D341Med (cell line): ENCODE measurements around the gene WDR59.
"Not testable (repeated sequence)": the region's sequence is repeated elsewhere in the genome, so short reads cannot be mapped to it uniquely, and the experiment has no call there.

Experiments used
- DNase-seq: peaks from one replicate; pipeline ENCODE4 v3.0.0; 2012; ENCODE audit warnings: low spot score

Gene WDR59

DNA sequence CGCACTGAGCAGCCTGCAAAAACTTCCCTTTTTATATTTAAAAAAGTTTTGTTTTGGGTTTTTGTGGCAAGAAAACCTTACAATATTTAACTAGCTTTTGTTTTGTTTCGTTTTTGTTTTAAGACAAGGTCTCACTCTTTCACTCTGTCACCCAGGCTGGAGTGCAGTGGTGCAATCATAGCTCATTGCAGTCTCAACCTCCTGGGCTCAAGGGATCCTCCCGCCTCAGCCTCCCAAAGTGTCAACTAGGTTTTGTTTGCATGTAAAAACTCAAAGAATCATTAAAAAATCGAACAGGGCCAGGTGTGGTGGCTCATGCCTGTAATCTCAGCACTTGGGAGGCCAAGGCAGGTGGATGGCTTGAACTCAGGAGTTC is 132.4 kb downstream of the WDR59 start:
- DNase-seq, result no peak

DNA sequence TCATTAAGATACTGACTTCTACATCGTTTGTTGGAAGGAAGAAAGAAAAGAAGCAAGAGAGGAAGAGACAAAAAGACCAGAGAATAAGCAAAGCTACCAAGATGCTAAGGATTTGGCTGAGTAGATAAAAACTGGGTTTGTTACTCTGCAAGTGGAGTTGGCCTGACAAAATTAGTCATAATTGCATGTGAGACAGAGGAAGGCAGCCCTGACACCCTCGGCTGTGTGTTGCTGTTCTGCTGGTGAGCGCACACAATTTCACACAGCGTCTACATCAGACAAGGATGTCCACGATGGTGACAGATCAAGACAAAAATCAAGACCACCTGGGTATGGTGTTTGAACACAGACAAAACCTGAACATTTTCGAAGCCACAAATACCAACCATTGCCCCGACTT is 134.9 kb downstream of the WDR59 start:
- no peak for DNase-seq

GRCh38 chr16:74847202-74847601 is 137.7 kb downstream of the WDR59 start:
- no peak for DNase-seq

DNA sequence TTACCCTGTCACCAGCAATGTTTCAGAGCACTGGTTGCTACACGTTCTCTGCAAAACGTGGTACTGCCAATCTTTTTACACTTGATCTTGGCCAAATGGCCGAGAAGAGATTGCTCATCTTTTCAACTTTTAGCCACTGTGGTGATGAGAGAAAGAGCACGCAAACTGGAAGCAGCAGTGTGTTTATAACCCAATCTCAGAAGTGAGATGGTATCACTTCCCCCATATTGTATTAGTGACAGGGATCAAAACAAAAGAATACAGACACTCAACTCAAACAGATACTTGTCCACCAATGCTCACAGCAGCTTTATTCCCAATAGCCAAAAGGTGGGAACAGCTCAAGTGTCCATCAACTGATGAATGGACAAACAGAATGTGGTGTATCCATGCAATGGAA is 138.2 kb downstream of the WDR59 start:
- DNase-seq, result no peak

GRCh38 chr16:74844041-74844980 is 140.6 kb downstream of the WDR59 start:
- DNase-seq, result no peak

DNA sequence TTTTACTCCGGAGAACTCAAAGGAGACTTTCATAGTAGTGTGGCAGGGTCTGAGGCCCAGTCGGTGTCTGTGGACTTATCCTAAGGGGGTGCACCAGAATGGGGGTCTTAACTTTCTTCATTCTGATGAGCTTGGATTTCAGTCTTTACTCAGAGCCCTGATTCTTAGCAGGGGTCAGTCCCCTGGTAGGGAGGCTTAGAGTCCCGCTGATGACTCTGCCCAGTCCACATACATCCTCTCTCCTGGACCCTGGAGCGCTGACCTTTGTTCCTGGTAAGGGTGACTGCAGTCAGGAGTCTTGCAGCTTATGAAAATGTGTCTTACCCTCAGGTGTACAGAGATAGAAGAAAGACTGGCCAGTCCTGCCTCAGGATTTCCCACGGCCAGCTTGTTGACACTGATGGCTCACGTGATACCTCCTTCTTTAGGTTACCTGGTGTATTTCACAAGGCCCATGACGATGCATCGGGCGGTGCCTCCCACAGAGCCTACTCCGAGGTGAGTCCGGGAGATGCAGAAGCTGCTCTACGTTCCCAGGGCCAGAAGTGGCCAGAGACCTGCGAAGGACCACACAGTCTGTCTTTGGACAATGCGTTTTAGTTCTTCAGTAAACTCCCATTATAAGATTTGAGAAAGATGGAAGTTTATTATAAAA is 141.4 kb downstream of the WDR59 start:
- not testable (repeated sequence) for DNase-seq

GRCh38 chr16:74842413-74842812 is 142.5 kb downstream of the WDR59 start:
- DNase-seq, result no peak

DNA sequence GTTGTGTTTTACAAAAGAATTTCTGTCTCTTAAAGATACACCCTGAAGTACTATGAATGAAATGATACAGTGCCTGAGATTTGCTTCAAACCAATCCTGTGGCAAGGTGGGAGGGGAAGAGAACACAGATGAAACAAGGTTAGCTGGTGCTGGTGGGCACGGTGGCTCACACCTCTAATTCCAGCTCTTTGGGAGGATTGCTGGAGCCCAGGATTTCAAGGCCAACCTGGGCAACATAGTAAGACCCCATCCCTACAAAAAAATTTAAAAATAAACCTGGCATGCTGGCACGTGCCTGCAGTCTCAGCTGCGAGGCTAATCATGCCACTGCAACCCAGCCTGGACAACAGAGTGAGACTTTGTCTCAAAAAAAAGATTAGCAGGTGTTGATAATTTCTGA is 143.0 kb downstream of the WDR59 start:
- no peak for DNase-seq

DNA sequence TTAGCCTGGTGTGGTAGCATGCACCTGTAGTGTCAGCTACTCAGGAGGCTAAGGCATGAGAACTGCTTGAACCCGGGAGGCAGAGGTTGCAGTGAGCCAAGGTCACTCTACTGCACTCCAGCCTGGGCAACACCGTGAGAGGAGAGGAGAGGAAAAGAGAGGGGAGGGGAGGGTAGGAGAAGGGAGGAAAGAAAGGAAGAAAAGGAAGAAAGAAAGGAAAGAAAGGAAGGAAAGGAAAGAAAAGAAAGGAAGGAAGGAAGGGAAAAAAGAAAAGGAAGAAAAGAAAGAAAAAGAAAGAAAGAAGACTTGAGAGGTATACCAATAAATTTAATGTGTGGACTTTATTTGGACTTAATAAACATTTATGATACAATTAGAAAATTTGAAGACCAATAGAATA is 143.5 kb downstream of the WDR59 start:
- DNase-seq, result no peak

- no peak for DNase-seq
Measured at GRCh38 chr16:74837056-74837455, 147.9 kb downstream of the WDR59 start.

GRCh38 chr16:74836111-74836671 is 148.7 kb downstream of the WDR59 start:
- DNase-seq, result no peak

- no peak for DNase-seq
Measured at GRCh38 chr16:74832228-74832627, 152.7 kb downstream of the WDR59 start.

GRCh38 chr16:74831467-74831866 is 153.5 kb downstream of the WDR59 start:
- no peak for DNase-seq

- DNase-seq, result peak; percentile 78
Measured at GRCh38 chr16:74830648-74831047, 154.3 kb downstream of the WDR59 start.

GRCh38 chr16:74829637-74830036 is 155.3 kb downstream of the WDR59 start:
- no peak for DNase-seq

GRCh38 chr16:74825941-74826340 is 159.0 kb downstream of the WDR59 start:
- no peak for DNase-seq

GRCh38 chr16:74825016-74825415 is 159.9 kb downstream of the WDR59 start:
- no peak for DNase-seq
